GM21381 (cell line): ENCODE data around the gene FAM161B.

Experiments
- ATAC-seq: cut with Tn5 transposase; IDR thresholded peaks from one replicate; pipeline ENCODE4 v1.9.1; 2021; ENCODE audit warnings: mild to moderate bottlenecking, moderate library complexity; ENCODE audit not compliant: unreplicated experiment

FAM161B gene

GRCh38 chr14:73884438-73885190, 65.3 kb downstream of the FAM161B start:
- no peak for ATAC-seq
